ENCODE measurements around the gene ZNF283.

ZNF283 gene

DNA sequence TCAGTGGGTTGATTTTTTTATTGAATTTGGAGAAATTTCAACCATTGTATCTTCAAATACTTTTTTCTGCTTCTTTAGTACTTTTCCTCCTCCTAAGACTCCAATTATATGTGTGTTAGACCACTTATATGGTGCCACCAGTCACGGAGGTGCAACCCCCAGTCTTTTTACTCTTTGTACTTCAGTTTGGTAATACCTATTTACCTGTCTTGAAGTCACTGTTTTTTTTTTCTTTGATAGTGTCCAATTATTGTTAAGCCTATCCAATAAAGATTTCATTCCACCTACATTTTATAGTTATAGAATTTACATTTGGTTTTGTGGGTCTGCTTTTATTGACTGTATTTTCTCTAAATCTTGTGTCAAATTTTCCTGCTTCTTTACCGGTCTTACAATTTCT is 14.9 kb downstream of the ZNF283 start:
- H3K4me3 ChIP-seq (ENCODE audit: low read length), result no peak overlapping the region
- H3K79me2 ChIP-seq (ENCODE audit: control insufficient read depth, low read length), result no peaks in the 10 kb centered on the region
- no peaks in the 10 kb centered on the region for H3K9me2 ChIP-seq (replicated peaks; ENCODE audit: control insufficient read depth, low read length)
- H3K27ac ChIP-seq (ENCODE audit: low read depth, low read length), result no peak overlapping the region
- H3K27me3 ChIP-seq (ENCODE audit: control insufficient read depth, low read length), result no peaks in the 10 kb centered on the region
- no peaks in the 10 kb centered on the region for H3K4me1 ChIP-seq (ENCODE audit: control insufficient read depth, low read length)
- H3F3A ChIP-seq (ENCODE audit: control insufficient read depth, insufficient read depth), result no peaks in the 10 kb centered on the region
- H3K4me2 ChIP-seq (ENCODE audit: low read length), result no peak overlapping the region
- TF ChIP-seq, protein P1, sequence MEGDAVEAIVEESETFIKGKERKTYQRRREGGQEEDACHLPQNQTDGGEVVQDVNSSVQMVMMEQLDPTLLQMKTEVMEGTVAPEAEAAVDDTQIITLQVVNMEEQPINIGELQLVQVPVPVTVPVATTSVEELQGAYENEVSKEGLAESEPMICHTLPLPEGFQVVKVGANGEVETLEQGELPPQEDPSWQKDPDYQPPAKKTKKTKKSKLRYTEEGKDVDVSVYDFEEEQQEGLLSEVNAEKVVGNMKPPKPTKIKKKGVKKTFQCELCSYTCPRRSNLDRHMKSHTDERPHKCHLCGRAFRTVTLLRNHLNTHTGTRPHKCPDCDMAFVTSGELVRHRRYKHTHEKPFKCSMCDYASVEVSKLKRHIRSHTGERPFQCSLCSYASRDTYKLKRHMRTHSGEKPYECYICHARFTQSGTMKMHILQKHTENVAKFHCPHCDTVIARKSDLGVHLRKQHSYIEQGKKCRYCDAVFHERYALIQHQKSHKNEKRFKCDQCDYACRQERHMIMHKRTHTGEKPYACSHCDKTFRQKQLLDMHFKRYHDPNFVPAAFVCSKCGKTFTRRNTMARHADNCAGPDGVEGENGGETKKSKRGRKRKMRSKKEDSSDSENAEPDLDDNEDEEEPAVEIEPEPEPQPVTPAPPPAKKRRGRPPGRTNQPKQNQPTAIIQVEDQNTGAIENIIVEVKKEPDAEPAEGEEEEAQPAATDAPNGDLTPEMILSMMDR (IDR thresholded peaks at IDR 0.05; ENCODE audit: low read depth, low read length, poor library complexity, severe bottlenecking), result no peak
- TF ChIP-seq EZH2phosphoT487 (IDR thresholded peaks at IDR 0.05; ENCODE audit: borderline replicate concordance, low read length), result no peak
- no peaks in the 10 kb centered on the region for H4K20me1 ChIP-seq (ENCODE audit: control insufficient read depth, insufficient read depth, low read depth, low read length)
- H3K9me3 ChIP-seq (ENCODE audit: control insufficient read depth, insufficient read depth, low read length), result peaks cover 17% of the 10 kb centered on the region; the same call in 1 of the 2 replicates
- no peaks in the 10 kb centered on the region; the same call in 1 of the 2 replicates for H3K36me3 ChIP-seq (ENCODE audit: control insufficient read depth, low read length)

DNA sequence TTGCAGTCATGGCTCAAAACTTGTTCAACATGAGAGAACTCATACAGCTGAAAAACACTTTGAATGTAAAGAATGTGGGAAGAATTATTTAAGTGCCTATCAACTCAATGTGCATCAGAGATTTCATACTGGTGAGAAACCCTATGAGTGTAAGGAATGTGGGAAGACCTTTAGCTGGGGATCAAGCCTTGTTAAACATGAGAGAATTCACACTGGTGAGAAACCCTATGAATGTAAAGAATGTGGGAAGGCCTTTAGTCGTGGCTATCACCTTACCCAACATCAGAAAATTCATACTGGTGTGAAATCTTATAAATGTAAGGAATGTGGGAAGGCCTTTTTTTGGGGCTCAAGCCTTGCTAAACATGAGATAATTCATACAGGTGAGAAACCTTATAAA is 20.1 kb downstream of the ZNF283 start:
- H3K4me2 ChIP-seq (ENCODE audit: low read length), result no peak overlapping the region
- H3K79me2 ChIP-seq (ENCODE audit: control insufficient read depth, low read length), result no peaks in the 10 kb centered on the region
- H3K4me3 ChIP-seq (ENCODE audit: low read length), result no peak overlapping the region
- H3K9me3 ChIP-seq (ENCODE audit: control insufficient read depth, insufficient read depth, low read length), result peaks cover 39% of the 10 kb centered on the region; the same call in 1 of the 2 replicates
- no peaks in the 10 kb centered on the region for H3K27me3 ChIP-seq (ENCODE audit: control insufficient read depth, low read length)
- no peak overlapping the region for H3K27ac ChIP-seq (ENCODE audit: low read depth, low read length)
- no peaks in the 10 kb centered on the region for H3K9me2 ChIP-seq (replicated peaks; ENCODE audit: control insufficient read depth, low read length)
- TF ChIP-seq, protein P1 (IDR thresholded peaks at IDR 0.05; ENCODE audit: low read depth, low read length, poor library complexity, severe bottlenecking), result no peak
- no peak for TF ChIP-seq EZH2phosphoT487 (IDR thresholded peaks at IDR 0.05; ENCODE audit: borderline replicate concordance, low read length)
- H3K4me1 ChIP-seq (ENCODE audit: control insufficient read depth, low read length), result no peaks in the 10 kb centered on the region
- H4K20me1 ChIP-seq (ENCODE audit: control insufficient read depth, insufficient read depth, low read depth, low read length), result no peaks in the 10 kb centered on the region
- no peaks in the 10 kb centered on the region for H3F3A ChIP-seq (ENCODE audit: control insufficient read depth, insufficient read depth)
- H3K36me3 ChIP-seq (ENCODE audit: control insufficient read depth, low read length), result no peaks in the 10 kb centered on the region

DNA sequence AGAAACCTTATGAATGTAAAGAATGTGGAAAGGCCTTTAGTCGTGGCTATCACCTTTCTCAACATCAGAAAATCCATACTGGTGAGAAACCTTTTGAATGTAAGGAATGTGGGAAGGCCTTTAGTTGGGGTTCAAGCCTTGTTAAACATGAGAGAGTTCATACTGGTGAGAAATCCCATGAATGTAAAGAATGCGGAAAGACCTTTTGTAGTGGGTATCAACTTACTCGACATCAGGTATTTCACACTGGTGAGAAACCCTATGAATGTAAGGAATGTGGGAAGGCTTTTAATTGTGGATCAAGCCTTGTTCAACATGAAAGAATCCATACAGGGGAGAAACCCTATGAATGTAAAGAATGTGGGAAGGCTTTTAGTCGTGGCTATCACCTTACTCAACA is 20.8 kb downstream of the ZNF283 start:
- H3K9me3 ChIP-seq (ENCODE audit: control insufficient read depth, insufficient read depth, low read length), result peaks cover 39% of the 10 kb centered on the region; the same call in 1 of the 2 replicates
- H3K27me3 ChIP-seq (ENCODE audit: control insufficient read depth, low read length), result no peaks in the 10 kb centered on the region
- no peaks in the 10 kb centered on the region for H4K20me1 ChIP-seq (ENCODE audit: control insufficient read depth, insufficient read depth, low read depth, low read length)
- TF ChIP-seq EZH2phosphoT487 (IDR thresholded peaks at IDR 0.05; ENCODE audit: borderline replicate concordance, low read length), result no peak
- TF ChIP-seq, protein P1 (IDR thresholded peaks at IDR 0.05; ENCODE audit: low read depth, low read length, poor library complexity, severe bottlenecking), result no peak
- H3K4me3 ChIP-seq (ENCODE audit: low read length), result no peak overlapping the region
- H3K4me1 ChIP-seq (ENCODE audit: control insufficient read depth, low read length), result no peaks in the 10 kb centered on the region
- H3F3A ChIP-seq (ENCODE audit: control insufficient read depth, insufficient read depth), result no peaks in the 10 kb centered on the region
- H3K36me3 ChIP-seq (ENCODE audit: control insufficient read depth, low read length), result no peaks in the 10 kb centered on the region
- no peaks in the 10 kb centered on the region for H3K79me2 ChIP-seq (ENCODE audit: control insufficient read depth, low read length)
- no peak overlapping the region for H3K4me2 ChIP-seq (ENCODE audit: low read length)
- H3K27ac ChIP-seq (ENCODE audit: low read depth, low read length), result no peak overlapping the region
- H3K9me2 ChIP-seq (replicated peaks; ENCODE audit: control insufficient read depth, low read length), result no peaks in the 10 kb centered on the region

Measured in DOHH2 (cell line).